ENCODE data around the gene ASCC3.

ASCC3 gene

GRCh38 chr6:100704961-100705360 lies 176.2 kb downstream of the ASCC3 start:
- H3K36me3 ChIP-seq: no peaks in the 10 kb centered on the region
- TF ChIP-seq CTCF (IDR thresholded peaks at IDR 0.05): no peak
- no peak overlapping the region for H3K27ac ChIP-seq
- peaks cover 3% of the 10 kb centered on the region for H3K9me3 ChIP-seq
- H3K4me3 ChIP-seq (ENCODE audit: low read depth in 1 of 2, low read length in 1 of 2): no peak overlapping the region
- no peaks in the 10 kb centered on the region for H3K4me1 ChIP-seq (ENCODE audit: control insufficient read depth in 1 of 2, insufficient read depth in 1 of 2, low read depth in 1 of 2, low read length in 1 of 2)
- H3K27me3 ChIP-seq: no peaks in the 10 kb centered on the region

- Histone ChIP-seq H3K27me3 (no peaks in the 10 kb centered on the region), H3K27ac (no peak overlapping the region), H3K4me1 (ENCODE audit: control insufficient read depth in 1 of 2, insufficient read depth in 1 of 2, low read depth in 1 of 2, low read length in 1 of 2) (no peaks in the 10 kb centered on the region), H3K36me3 (no peaks in the 10 kb centered on the region), H3K9me3 (peaks cover 3% of the 10 kb centered on the region), H3K4me3 (ENCODE audit: low read depth in 1 of 2, low read length in 1 of 2) (no peak overlapping the region)
- TF ChIP-seq CTCF (IDR thresholded peaks at IDR 0.05): no peak
Measured at GRCh38 chr6:100701728-100702127, 179.4 kb downstream of the ASCC3 start.

GRCh38 chr6:100700009-100700408 lies 181.1 kb downstream of the ASCC3 start:
- TF ChIP-seq CTCF (IDR thresholded peaks at IDR 0.05): no peak
- Histone ChIP-seq H3K4me3 (ENCODE audit: low read depth in 1 of 2, low read length in 1 of 2) (no peak overlapping the region), H3K9me3 (peaks cover 3% of the 10 kb centered on the region), H3K27me3 (no peaks in the 10 kb centered on the region), H3K36me3 (no peaks in the 10 kb centered on the region), H3K4me1 (ENCODE audit: control insufficient read depth in 1 of 2, insufficient read depth in 1 of 2, low read depth in 1 of 2, low read length in 1 of 2) (no peaks in the 10 kb centered on the region), H3K27ac (no peak overlapping the region)

GRCh38 chr6:100695445-100695844 lies 185.7 kb downstream of the ASCC3 start:
- Histone ChIP-seq H3K4me3 (ENCODE audit: low read depth in 1 of 2, low read length in 1 of 2) (no peak overlapping the region), H3K9me3 (no peaks in the 10 kb centered on the region), H3K27me3 (no peaks in the 10 kb centered on the region), H3K4me1 (ENCODE audit: control insufficient read depth in 1 of 2, insufficient read depth in 1 of 2, low read depth in 1 of 2, low read length in 1 of 2) (no peaks in the 10 kb centered on the region), H3K27ac (no peak overlapping the region), H3K36me3 (no peaks in the 10 kb centered on the region)
- TF ChIP-seq CTCF (IDR thresholded peaks at IDR 0.05): no peak

GRCh38 chr6:100693249-100693927 lies 187.7 kb downstream of the ASCC3 start:
- H3K36me3 ChIP-seq: no peaks in the 10 kb centered on the region
- no peak overlapping the region for H3K27ac ChIP-seq
- H3K4me1 ChIP-seq (ENCODE audit: control insufficient read depth in 1 of 2, insufficient read depth in 1 of 2, low read depth in 1 of 2, low read length in 1 of 2): no peaks in the 10 kb centered on the region
- H3K4me3 ChIP-seq (ENCODE audit: low read depth in 1 of 2, low read length in 1 of 2): no peak overlapping the region
- H3K27me3 ChIP-seq: no peaks in the 10 kb centered on the region
- H3K9me3 ChIP-seq: no peaks in the 10 kb centered on the region
- TF ChIP-seq CTCF (IDR thresholded peaks at IDR 0.05): no peak
